ENCODE results near the gene NPR3.

GRCh38 chr5:32683125-32683524, 28.0 kb upstream of the NPR3 start:
- TF ChIP-seq CTCF (IDR thresholded peaks at IDR 0.05) = no peak
- no peak for TF ChIP-seq POLR2A (IDR thresholded peaks at IDR 0.05)
